RCC 7860 (cell line): ENCODE measurements around the gene RCE1.

ENCODE experiments used
- DNase-seq: peaks from one replicate; pipeline ENCODE4 v3.0.0-alpha.2; 2015; ENCODE audit warnings: low spot score
- FAIRE-seq: peaks from 2 replicates; lab custom pipeline; 2012; peaks lifted over from hg19 to GRCh38; lab: Jason Lieb, UNC

RCE1 gene

DNA sequence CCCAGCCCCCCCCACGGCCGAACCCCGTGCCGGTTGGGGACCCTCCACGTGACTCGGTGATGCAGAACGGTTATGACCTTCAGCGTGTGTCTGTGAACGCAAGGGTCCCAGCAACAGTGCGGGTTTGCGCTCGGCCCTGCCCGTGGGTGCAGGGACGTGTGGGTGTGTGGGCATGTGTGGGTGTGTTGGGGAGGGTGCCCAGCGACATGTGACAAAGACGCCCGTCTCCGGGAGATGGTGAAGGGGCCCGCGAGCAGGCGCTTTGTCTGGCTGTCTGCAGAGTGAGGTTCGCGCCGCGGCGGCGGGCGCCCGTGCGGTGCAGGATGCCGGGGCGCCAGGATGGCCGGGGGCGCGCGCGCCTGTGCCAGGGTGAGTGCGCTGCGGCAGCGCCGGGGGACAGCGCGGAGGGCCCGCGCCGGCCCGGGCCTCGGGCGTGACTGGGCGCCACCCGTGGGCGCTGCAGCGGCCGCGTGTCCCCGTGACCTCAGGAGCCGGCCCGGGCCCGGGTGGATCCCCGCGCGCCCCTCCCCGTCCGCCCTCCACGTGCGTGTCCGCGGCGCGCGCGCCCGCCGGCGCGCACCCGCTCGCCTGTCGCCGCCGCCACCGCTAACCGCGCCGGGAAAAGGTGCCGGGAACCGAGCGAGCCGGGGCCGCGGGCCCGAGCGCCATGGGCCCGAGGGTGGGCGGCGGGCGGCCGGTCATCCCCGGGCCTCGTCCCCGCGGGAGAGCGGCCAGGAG is 13.4 kb downstream of the RCE1 start, which contains the start of gene LRFN4:
TSS of gene LRFN4 (plus strand) at position 569 of the 738 bp plus-strand sequence. CDS start 681 bp downstream, outside the sequence.
- FAIRE-seq = no peak

DNA sequence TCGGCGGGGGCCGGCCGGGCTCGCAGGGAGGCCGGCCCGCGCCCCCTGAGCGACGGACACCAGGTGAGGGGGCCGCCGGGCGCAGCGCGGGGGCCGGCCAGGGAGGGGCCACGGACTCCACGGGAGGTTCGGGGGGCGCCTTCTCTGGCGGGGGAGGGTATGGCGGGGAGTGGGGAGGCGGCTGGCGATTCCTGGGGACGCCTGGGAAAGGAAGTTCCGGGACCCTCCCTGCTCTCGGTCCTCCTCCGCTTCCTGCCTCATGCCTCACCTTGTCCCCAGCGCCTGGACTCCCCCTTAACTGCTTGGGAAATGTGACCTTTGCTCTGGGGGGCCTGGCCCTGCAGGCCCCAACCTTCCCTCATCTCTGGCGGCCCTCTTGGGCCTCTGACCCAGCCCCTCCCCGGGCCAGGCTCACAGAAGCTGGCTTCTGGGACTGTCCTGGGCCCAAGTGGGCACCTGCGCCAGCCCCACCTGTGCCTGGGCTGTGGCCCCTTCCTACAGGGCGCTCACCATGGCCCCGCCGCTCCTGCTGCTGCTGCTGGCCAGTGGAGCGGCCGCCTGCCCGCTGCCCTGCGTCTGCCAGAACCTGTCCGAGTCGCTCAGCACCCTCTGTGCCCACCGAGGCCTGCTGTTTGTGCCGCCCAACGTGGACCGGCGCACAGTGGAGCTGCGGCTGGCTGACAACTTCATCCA is 14.1 kb downstream of the RCE1 start:
- no peak for DNase-seq
- no peak for FAIRE-seq

More for the DNA sequence above, 13.4 kb downstream of the RCE1 start, which contains the start of gene LRFN4:
- DNase-seq = no peak

DNA sequence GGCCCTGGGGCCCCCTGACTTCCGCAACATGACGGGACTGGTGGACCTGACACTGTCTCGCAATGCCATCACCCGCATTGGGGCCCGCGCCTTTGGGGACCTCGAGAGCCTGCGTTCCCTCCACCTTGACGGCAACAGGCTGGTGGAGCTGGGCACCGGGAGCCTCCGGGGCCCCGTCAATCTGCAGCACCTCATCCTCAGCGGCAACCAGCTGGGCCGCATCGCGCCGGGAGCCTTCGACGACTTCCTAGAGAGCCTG is 14.6 kb downstream of the RCE1 start:
- DNase-seq = no peak

DNA sequence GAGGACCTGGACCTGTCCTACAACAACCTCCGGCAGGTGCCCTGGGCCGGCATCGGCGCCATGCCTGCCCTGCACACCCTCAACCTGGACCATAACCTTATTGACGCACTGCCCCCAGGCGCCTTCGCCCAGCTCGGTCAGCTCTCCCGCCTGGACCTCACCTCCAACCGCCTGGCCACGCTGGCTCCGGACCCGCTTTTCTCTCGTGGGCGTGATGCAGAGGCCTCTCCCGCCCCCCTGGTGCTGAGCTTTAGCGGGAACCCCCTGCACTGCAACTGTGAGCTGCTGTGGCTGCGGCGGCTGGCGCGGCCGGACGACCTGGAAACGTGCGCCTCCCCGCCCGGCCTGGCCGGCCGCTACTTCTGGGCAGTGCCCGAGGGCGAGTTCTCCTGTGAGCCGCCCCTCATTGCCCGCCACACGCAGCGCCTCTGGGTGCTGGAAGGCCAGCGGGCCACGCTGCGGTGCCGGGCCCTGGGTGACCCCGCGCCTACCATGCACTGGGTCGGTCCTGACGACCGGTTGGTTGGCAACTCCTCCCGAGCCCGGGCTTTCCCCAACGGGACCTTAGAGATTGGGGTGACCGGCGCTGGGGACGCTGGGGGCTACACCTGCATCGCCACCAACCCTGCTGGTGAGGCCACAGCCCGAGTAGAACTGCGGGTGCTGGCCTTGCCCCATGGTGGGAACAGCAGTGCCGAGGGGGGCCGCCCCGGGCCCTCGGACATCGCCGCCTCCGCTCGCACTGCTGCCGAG is 15.1 kb downstream of the RCE1 start:
- FAIRE-seq = no peak
- no peak for DNase-seq

More for the DNA sequence above, 14.6 kb downstream of the RCE1 start:
- no peak for FAIRE-seq

DNA sequence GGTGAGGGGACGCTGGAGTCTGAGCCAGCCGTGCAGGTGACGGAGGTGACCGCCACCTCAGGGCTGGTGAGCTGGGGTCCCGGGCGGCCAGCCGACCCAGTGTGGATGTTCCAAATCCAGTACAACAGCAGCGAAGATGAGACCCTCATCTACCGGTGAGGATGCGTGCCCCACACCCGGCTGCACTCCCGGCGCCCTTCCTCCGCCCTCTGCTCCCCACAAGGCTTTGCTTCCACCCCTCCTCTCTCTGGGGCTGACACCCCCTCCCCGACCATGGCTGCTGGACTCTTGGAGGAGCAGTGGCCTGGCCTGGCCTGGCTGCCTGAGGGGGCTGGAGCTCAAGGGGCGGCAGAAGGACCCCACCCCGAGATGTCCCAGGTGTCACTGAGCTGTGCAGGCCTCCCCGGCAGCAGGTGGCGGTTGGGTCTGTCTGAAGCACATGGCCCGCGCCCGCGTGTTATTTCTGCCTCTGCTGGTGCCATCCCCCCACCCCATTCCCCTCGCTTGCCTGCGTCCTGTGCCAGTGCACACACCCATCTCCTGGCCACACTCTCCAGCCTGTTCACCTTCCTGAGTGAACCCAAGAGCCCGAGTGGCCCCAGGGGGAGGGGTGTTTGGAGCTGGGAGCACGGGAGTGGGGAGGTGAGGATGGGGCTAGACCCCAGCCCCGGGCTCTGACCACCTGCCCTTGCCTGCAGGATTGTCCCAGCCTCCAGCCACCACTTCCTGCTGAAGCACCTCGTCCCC is 15.9 kb downstream of the RCE1 start:
- FAIRE-seq (no peak), DNase-seq (no peak)

DNA sequence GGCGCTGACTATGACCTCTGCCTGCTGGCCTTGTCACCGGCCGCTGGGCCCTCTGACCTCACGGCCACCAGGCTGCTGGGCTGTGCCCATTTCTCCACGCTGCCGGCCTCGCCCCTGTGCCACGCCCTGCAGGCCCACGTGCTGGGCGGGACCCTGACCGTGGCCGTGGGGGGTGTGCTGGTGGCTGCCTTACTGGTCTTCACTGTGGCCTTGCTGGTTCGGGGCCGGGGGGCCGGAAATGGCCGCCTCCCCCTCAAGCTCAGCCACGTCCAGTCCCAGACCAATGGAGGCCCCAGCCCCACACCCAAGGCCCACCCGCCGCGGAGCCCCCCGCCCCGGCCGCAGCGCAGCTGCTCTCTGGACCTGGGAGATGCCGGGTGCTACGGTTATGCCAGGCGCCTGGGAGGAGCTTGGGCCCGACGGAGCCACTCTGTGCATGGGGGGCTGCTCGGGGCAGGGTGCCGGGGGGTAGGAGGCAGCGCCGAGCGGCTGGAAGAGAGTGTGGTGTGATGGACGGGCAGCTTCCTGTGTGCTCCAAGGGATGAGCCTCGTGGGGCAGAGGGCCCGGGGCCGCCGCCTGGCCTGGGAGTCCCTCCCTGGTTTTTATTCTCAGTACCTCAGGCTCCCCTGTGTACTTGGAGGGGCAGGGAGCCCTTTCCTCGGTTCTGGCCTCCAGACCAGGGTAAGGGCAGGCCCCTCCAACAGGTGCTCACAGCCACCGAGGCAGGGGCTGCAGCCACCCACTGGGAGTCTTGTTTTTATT is 16.6 kb downstream of the RCE1 start:
- DNase-seq (no peak), FAIRE-seq (no peak)

DNA sequence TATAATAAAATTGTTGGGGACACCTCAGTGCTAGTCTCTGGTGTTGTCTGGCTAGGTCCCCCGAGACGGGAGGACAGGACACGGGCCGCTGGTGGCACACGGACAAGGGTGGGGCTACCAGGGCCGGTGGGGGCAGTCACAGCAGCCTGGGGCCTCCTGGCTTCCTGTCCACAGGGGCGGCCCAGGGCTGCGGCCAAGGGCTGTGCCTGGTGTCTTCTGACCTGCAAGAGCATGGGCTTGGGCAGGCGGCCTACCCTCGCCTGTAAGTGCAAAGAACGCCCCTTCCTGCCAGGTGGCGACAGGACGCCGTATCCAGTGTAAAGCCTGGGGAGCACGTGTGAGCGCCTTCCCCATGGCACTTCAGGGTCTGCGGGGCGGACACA is 17.2 kb downstream of the RCE1 start:
- DNase-seq = no peak
- FAIRE-seq = no peak

DNA sequence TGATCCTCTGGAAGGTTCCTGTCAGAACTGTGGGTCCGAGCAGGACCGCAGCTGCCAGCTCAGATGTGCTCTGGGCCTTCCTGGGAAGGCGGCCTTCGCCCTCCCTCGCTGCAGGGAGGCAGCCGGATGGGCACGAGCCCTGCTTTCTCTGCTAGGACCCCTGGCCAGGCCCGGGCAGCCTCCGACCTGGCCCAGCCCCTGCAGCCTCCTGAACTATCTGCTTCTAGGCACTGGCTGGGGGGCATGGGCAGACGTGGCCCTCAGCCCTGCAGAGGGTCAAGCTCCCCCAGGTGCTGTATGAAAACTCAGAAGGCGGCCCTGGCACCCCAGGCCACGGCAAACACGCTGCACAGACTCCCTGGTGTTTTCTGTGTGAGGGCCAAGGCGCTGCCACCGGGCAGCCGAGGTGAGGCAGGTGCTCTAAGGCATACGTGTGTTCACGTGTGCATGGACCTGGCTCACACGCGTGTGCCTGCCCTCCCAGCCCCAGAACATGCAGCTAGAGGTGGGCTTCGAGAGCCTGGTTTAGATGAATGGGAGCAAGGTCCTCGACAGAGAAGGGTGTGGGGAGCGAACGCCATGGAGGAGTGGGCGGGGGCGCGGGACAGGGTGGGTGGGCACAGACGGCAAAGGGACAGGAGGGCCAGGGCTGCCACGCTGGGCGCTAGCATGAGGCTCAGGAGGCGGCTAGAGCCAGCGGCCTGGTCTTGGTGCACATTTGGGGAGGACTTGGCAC is 18.0 kb downstream of the RCE1 start:
- DNase-seq (no peak), FAIRE-seq (no peak)

DNA sequence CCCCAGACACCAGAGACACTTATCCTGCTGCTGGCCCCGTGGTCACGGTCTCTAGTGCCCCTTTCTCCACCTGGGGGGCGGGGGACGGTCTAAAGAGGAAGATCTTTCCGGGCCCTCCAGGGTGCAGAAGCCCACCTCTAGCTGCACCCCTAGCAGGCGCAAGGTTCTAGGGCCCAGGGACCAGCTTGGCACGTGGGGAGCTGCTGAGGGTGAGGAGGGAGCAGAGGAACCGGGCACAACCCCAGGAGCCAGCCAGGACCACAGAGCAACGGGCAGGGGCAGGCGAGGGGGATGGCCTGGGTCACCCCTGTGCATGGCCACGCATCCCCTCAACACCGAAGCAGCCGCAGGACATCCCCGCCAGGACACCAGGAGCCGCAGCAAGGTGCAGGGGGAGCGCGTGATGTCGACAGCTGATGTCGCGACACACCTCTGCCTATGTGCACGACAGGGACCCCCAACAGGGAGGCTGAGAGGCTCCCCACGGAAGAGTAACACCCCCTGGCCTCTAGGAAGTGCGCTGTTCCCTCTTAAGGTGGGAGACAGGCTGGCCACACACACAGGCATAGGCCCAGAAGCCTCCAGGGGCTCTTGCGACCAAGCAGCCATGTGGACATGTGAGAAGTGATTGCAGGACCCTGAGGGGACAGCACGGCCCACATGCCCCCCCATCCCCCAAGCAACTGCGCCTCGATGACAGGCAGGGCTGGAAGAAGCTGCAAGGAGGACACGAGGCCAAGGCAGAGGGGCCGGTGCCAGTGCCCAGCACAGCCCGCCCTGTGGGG is 18.7 kb downstream of the RCE1 start:
- FAIRE-seq (no peak), DNase-seq (no peak)

DNA sequence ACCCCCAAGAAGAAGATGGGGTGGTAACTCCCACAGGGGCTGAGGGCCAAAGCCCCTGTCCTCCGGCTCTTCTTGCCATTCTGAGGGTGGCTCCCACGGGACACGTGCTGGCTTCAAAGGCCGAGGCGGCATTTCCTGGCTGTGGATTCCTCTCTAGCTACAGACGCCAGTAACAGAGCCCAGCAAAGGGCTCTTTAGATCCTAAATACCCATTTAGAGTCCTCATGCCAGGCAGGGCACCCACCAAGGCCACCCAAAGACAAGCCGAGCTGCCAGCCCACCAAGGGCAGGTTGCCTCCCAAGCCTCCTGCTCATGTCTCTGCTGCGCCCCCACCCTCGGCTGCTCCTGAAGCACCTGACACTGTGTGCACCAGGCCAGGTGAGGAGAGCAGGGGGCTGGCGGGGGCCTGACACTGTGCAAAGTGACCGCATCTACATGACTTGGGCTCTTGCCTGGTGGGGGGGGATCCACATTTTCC is 19.4 kb downstream of the RCE1 start:
- no peak for FAIRE-seq
- no peak for DNase-seq

DNA sequence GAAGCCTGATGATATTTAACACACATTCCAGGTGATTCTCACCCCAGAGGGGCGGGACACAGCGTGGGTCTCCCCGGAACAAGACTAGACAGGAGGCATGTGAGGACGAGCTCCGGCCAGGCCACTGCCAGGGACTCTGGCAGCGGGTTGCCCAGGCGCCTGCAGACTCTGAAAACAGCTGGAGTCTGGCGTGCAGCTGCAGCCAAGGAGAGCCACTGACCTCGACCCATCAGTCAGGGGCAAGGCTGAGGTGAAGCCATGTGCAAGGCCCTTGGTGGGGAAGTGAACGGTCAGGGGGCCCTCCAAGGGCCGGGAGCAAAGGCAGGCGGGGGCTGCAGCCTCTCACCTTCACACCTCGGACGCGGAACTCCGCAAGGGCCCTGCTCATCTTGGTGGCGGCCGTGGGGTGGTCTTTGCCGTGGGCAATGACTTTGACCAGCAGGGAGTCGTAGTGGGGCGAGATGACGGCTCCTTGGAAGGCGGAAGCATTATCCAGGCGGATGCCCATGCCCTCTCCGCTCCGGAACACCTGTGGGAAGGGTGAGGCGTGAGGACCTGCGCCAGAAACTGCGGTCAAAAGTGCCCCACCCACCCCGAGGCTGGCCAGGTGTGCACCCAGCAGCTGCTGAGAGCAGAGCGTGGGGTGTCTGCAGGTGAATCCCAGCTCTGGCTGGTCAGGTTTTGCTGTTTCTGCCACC is 20.3 kb downstream of the RCE1 start:
- DNase-seq (no peak), FAIRE-seq (no peak)

DNA sequence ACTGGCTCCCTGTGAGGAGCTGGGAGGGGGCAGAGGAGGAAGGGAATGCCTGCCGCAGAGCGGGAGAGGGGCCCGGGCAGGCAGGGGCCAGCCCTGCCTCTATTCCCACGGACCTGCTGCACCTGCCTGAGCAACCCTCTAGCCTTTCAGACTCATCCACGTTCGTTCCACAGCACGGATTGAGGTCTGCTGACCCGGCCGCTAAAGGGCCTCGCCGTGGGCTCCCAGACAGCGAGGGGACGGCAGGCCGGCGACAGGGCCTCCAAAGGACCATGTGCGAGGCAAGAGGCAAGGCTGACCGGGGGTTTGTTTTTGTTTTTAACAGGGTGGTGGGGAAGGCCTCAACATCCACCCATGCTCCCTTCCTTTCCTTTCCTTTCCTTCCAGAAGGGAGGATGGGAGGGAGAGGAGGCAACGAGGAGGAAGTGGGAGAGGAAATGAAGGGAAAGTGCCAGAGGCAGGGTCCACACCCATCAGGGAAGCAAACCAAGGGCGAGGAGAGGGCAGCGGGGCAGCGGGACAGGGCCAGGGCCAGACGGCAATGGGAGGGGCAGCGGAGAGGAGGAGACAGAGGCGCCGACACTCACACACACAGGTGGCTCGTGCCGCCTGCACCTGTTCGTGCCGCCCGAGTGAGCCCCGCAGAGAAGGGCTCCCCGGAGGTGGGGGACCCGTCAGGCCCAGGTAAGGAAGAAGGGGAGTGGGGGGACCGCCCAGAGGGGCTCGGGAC is 21.1 kb downstream of the RCE1 start:
- FAIRE-seq = no peak
- DNase-seq = no peak

DNA sequence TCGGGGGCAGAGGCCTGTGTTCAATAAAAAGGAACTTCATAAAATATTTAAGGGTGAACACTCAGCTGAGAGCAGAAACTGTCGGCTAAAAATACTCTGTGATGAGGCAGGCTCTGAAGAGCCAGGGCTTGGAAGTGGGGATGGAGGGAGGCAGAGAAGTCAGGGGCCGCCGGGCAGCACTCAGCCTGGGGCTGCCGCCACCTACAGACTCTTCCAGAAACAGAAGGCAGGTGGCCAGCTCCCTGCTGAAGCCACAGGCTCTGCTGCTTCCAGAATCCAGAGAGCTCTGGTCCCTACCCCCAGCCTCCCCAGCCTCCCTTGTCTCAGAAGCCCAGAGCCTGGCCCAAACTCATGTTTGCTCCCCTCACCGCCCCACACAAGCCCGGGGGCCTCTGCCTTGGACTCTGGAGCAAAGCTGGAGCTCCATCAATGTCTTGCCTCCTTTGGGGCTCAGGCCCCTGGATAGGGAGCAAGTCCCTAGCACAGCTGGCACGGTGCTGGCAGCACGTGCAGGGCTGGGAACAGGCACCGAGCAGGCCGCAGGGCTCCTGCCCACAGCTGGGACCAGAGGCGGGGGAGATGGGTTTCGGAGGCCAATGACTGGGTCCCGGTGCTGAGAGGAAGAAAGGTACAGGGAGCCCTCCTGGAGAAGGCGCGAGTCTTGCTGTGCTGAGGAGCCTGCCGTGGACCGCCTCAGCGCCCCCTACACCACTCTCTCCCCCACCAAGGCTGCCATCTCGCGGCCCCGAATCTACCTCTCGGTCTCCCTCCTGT is 21.9 kb downstream of the RCE1 start:
- DNase-seq = no peak
- no peak for FAIRE-seq

DNA sequence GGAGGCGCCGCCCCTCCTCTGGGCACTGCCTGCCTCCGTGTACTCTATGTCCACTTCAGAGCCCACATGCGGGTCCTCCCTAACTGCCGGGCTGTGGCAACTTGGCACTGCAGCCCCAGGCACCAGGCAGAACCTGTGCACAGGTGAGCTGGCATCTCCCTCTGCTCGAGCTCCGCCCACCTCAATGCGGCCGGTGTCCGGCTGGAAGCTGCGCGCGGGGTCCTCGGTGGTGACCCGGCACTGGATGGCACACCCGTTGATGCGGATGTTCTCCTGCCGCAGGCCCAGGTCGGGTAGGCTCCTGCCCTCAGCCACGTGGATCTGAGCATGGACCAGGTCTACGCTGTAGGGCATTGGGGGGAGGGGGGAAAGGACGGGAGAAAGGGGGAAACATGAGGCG is 22.8 kb downstream of the RCE1 start:
- FAIRE-seq (no peak), DNase-seq (no peak)

DNA sequence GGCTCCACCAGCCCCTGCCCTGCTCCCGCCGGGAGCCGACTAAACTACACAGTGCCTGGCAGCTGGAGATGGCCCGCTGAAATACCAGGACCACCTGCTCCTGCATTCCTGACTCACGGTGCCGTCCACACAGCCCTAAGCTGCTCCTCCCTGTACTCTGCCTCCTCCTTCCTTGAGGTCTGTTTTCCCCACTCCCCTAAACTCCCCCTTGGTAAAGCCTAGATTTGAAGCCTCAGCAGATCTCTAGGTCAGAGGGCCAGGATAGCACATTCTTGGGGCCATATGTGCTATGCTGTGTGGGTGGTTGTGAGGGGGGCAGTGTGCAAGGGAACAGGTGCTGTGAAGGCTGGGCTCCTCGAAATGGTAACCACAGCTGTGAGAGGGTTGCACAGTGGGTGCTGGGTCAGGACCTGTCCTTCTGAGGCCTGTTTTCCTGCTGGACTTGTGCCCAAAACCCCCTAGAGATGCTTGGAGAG is 23.3 kb downstream of the RCE1 start:
- DNase-seq = no peak
- no peak for FAIRE-seq

DNA sequence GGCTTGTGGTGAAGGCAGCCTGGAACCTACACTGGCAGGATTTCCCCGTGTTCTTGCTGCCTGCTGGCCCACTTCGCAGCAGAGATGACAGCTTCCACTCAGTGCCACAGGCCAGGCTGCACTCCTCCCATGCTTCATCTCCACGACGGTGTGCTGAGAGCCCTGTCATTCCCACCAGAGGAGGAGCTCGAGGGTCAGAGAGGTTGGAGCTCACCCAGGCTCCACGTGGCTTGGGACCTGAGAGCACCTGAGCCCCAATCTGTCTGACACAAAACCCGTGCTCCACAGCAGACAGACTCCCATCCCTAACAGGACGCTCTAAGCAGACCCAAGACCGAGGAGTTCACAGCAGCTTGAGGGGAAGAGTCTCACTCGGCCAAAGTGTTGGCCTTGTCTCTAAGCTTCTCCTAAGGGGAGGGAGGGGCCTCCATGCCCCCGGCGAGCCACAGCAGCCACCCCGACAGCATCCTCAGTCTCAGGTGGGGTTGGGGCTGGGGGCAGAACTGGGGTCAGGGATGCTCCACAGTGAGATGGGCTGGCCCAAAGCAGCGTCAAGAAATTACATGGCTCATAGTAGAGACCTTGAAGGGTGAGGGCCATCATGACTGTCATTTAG is 24.3 kb downstream of the RCE1 start:
- DNase-seq (no peak), FAIRE-seq (no peak)
